Transverse colon (tissue), 4 donors: ENCODE measurements around the gene KLHDC10. TPM values are rescaled to one million over a fixed set of nuclear protein-coding genes. Genes with fewer than 3 reads are reported as not detected.

ENCODE experiments used
- DNase-seq: peaks from one replicate; pipeline ENCODE4 v3.0.0-alpha.2; 2019
- H3K27ac ChIP-seq, 4 donors: fragments of 200-600 bp; sonication (generic); 2 replicates each; pipeline ENCODE4 v1.5.1; 2016 to 2018; ENCODE audit warnings: inconsistent platforms in 4 of 4
- H3K27me3 ChIP-seq: fragments of 200-600 bp; sonication (generic); 2 replicates; pipeline ENCODE4 v1.5.1; 2017; ENCODE audit warnings: inconsistent platforms
- H3K36me3 ChIP-seq, 4 donors: fragments of 200-600 bp; sonication (generic); 2 replicates each; pipeline ENCODE4 v1.5.1; 2017 to 2019; ENCODE audit warnings: inconsistent platforms in 4 of 4
- H3K4me1 ChIP-seq, 4 donors: fragments of 200-600 bp; sonication (generic); 2 replicates each; pipeline ENCODE4 v1.5.1; 2017 to 2020; ENCODE audit warnings: inconsistent platforms in 4 of 4
- H3K4me3 ChIP-seq, 4 donors: fragments of 200-600 bp; sonication (generic); 1 replicate in 1 of 4; 2 replicates in 3 of 4; pipeline versions ENCODE4 v1.5.1 to v1.6.1; 2017 to 2019; ENCODE audit warnings: inconsistent platforms in 4 of 4
- H3K9me3 ChIP-seq, 2 donors: fragments of 200-600 bp; sonication (generic); 2 replicates each; pipeline ENCODE4 v1.5.1; 2017 to 2019; ENCODE audit warnings: inconsistent platforms in 2 of 2
- EP300 ChIP-seq: sonication (generic); formaldehyde crosslinking; IDR thresholded peaks from one replicate; pipeline ENCODE4 v1.6.1; 2017; ENCODE audit warnings: antibody characterized with exemption, low read depth
- POLR2A ChIP-seq: fragments of 450-650 bp; IDR thresholded peaks from one replicate; pipeline ENCODE4 v1.6.1; 2016; ENCODE audit warnings: antibody characterized with exemption, mild to moderate bottlenecking, moderate library complexity
- POLR2AphosphoS5 ChIP-seq, 3 donors: sonication (generic); formaldehyde crosslinking; IDR thresholded peaks; one replicate each; pipeline ENCODE4 v1.6.1; 2016; ENCODE audit warnings: antibody characterized with exemption in 3 of 3
- WGBS, 2 donors: methylation state at CpG; one replicate each; pipeline ENCODE4 v1.1.5; 2018; ENCODE audit warnings: low coverage in 1 of 2; 5-methylcytosine and 5-hydroxymethylcytosine counted together
- in situ Hi-C, 4 donors: fragments of 200-750 bp; cut with MboI; loops; one replicate each; pipeline versions ENCODE4 v1.15.0 to v1.15.1; 2017; ENCODE audit warnings: low sequenced_read_pairs in 3 of 4, low pct_ligation_motif_present in 1 of 4, low pct_unique_long_range_greater_than_20kb in 1 of 4
- intact Hi-C: fragments of 100-400 bp; cut with DNase I; formaldehyde crosslinking; loops from one replicate; pipeline ENCODE4 v1.15.1; 2023; ENCODE audit warnings: low total_unique reads
- total RNA-seq, 4 donors: library from RNA; depleted of rRNA; stranded (reverse); fragments of >200 nt; gene quantifications; one replicate each; pipeline ENCODE4 v1.1.0, GENCODE V29; 2016
- TF ChIP-seq, protein P1 (sequence below), 5 experiments: fragments of 200-600 bp in 3 of 5; fragments of 450-650 bp in 2 of 5; sonication (generic) in 3 of 5; IDR thresholded peaks; 1 replicate in 2 of 5; 2 replicates in 3 of 5; pipeline ENCODE4 v1.5.1; 2016 to 2017; ENCODE audit warnings: antibody characterized with exemption in 5 of 5, inconsistent platforms in 3 of 5, mild to moderate bottlenecking in 2 of 5, moderate library complexity in 1 of 5

Gene KLHDC10
- total RNA-seq, 4 donors from 2014 or later = 9.4 to 23.5 (median 15.6) TPM

DNA sequence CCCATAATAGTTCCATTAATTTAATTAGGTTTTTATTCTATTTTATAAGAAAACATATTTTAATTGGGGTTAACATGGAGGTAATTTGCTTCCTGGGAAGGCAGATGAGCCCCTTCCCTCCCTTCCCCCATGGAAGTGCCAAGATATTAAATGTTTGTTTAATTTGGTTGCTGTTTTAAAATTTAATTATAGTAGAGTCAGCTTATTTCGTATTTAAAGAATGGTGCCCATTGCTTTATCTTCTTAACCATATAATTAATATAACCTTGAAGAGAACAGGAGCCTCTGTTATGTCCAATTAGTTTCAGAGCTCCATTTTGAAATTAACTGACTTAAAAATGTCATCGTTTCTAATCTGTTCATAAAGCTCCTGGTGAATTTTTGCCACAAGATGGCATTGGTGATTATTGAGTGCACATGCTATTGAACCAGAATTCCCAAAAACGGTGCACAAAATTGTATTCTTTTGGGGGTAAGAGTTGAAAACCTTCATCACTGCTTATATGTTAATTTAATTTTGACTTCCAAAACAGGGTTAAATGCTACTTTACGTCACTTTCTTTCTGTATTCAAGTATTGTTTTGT is 26.0 kb downstream of the KLHDC10 start:
- no peak for TF ChIP-seq POLR2AphosphoS5 (IDR thresholded peaks at IDR 0.05)
- TF ChIP-seq, protein P1, sequence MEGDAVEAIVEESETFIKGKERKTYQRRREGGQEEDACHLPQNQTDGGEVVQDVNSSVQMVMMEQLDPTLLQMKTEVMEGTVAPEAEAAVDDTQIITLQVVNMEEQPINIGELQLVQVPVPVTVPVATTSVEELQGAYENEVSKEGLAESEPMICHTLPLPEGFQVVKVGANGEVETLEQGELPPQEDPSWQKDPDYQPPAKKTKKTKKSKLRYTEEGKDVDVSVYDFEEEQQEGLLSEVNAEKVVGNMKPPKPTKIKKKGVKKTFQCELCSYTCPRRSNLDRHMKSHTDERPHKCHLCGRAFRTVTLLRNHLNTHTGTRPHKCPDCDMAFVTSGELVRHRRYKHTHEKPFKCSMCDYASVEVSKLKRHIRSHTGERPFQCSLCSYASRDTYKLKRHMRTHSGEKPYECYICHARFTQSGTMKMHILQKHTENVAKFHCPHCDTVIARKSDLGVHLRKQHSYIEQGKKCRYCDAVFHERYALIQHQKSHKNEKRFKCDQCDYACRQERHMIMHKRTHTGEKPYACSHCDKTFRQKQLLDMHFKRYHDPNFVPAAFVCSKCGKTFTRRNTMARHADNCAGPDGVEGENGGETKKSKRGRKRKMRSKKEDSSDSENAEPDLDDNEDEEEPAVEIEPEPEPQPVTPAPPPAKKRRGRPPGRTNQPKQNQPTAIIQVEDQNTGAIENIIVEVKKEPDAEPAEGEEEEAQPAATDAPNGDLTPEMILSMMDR (IDR thresholded peaks at IDR 0.05) = peak in 1 of 5 experiments; percentile 13
- Histone ChIP-seq H3K4me3 (no peak overlapping the region), H3K27me3 (no peaks in the 10 kb centered on the region), H3K4me1 (peaks cover 0 to 30% (median 3%) of the 10 kb centered on the region in 4 donors), H3K36me3 (no peaks in the 10 kb centered on the region), H3K27ac (no peak overlapping the region), H3K9me3 (no peaks in the 10 kb centered on the region)
- no peak for DNase-seq
- 51 to 67% methylated on average over 4 of the region's 4 CpGs for WGBS, 2 donors
- intact Hi-C loops = no loop called here
- in situ Hi-C loops = no loop called here

DNA sequence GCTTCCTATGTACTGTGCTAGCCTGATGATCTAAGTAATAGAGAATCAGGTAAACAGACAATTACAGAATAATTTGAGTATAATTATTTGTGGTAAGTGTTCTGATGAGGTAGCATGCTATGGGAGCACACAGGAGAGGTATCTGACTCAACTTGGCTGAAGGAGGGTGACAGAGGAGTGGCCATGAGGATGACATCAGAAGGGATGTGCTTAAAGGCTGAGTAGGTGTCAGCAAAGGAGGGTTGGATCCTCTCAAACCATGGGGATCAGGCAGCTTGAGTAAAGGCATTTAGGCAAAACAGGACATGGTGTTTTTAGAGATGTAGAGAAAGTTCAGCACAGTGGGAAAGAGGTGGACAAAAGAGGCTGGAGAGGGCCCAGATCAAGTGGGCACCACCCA is 29.0 kb downstream of the KLHDC10 start:
- no peak for DNase-seq
- no peaks in the 10 kb centered on the region for H3K36me3 ChIP-seq
- H3K4me3 ChIP-seq = no peak overlapping the region
- intact Hi-C loops (no loop called here), in situ Hi-C loops (no loop called here)
- no peaks in the 10 kb centered on the region for H3K9me3 ChIP-seq
- H3K4me1 ChIP-seq = peaks cover 0 to 16% (median 0%) of the 10 kb centered on the region in 4 donors
- H3K27me3 ChIP-seq = no peaks in the 10 kb centered on the region
- no peak overlapping the region for H3K27ac ChIP-seq
- no peak for TF ChIP-seq POLR2A
- TF ChIP-seq, protein P1 (IDR thresholded peaks at IDR 0.05) = no peak
- no peak for TF ChIP-seq POLR2AphosphoS5 (IDR thresholded peaks at IDR 0.05)
- TF ChIP-seq EP300 = no peak

DNA sequence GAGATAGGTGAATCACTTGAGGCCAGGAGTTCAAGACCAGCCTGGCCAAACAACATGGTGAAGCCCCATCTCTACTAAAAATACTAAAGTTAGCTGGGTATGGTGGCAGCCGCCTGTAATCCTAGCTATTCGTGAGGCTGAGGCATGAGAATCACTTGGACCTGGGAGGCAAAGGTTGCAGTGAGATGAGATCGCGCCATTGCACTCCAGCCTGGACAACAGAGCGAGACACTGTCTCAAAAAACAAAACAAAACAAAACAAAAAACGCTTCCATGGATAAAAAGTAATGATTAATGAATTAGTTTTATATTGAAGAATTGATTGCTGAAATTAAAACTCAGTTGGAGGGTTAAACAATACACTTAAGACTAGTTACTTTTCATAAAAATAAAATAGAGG is 32.3 kb downstream of the KLHDC10 start:
- WGBS, 2 donors = 93 to 98% methylated on average over 5 to 6 of the region's 6 CpGs
- no peaks in the 10 kb centered on the region for H3K27me3 ChIP-seq
- no peak overlapping the region for H3K4me3 ChIP-seq
- TF ChIP-seq EP300 = no peak
- TF ChIP-seq POLR2AphosphoS5 (IDR thresholded peaks at IDR 0.05) = no peak
- TF ChIP-seq POLR2A = no peak
- TF ChIP-seq, protein P1 (IDR thresholded peaks at IDR 0.05) = no peak
- H3K9me3 ChIP-seq = no peaks in the 10 kb centered on the region
- H3K36me3 ChIP-seq = no peaks in the 10 kb centered on the region
- H3K27ac ChIP-seq = no peak overlapping the region
- peaks cover 0 to 8% (median 0%) of the 10 kb centered on the region in 4 donors for H3K4me1 ChIP-seq
- intact Hi-C loops (no loop called here), in situ Hi-C loops (no loop called here)
- DNase-seq = no peak

DNA sequence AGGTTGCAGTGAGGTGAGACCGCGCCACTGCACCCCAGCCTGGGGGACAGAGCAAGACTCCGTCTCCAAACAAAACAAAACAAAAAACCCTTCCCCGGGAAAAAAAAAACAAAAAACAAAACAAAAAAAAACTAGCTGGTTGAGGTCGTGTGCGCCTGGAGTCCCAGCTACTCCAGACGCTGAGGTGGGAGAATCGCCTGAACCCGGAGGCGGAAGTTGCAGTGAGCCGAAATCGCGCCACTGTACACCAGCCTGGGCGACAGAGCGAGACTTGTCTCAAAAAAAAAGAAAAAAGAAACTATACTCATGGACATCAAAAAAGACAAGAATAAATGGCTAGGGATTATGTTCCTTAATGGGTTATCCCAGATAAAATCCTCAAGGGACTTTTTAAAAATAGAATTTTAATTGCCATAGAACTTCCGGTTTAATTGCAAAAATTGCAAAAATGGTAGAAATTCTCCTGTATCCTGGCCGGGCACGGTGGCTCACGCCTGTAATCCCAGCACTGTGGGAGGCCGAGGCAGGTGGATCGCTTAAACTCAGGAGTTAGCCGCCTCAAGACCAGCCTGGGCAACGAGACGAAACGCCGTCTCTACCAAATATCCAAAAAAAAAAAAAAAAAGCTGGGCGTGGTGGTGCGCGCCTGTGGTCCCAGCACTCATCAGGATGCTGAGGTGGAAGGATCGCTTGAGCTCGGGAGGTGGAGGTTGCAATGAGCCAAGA is 37.8 kb downstream of the KLHDC10 start:
- no peaks in the 10 kb centered on the region for H3K27me3 ChIP-seq
- H3K36me3 ChIP-seq = no peaks in the 10 kb centered on the region
- no peak for DNase-seq
- no peaks in the 10 kb centered on the region for H3K9me3 ChIP-seq
- no peak overlapping the region for H3K4me3 ChIP-seq
- 94 to 97% methylated on average over 21 to 31 of the region's 31 CpGs for WGBS, 2 donors
- H3K27ac ChIP-seq = no peak overlapping the region
- no peak for TF ChIP-seq EP300
- in situ Hi-C loops (no loop called here), intact Hi-C loops (no loop called here)
- peaks cover 0 to 23% (median 3%) of the 10 kb centered on the region in 4 donors for H3K4me1 ChIP-seq
